GM20000 (cell line): ENCODE data around the gene GREM1.

Experiments
- DNase-seq: peaks from one replicate; pipeline ENCODE4 v3.0.0; 2012; ENCODE audit warnings: low spot score
- TF ChIP-seq, protein P1 (sequence below): IDR thresholded peaks from 2 replicates; pipeline ENCODE4 v1.5.1; 2012; ENCODE audit warnings: mild to moderate bottlenecking, control low read depth; ENCODE audit errors: extremely low read depth, missing control alignments

The GREM1 gene

DNA sequence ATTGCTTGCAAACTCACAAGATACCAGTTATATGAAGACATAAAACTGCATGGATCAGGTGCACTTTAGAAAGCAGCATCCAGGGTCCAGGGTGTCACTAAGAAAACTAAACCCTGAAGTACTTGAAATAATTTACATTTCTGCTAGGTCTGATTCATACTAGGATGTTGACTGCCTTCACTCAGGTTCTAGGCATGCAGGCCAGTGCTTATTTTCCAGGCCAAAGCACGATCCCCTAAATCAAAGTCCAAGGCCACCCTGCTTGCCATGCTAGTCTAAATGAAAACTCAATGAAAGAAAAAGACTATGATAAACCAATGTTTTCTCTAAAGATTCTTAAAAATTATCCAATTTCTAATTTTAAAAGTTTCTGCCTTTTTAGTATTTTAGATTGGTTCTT lies 49.4 kb downstream of the GREM1 start:
- no peak for DNase-seq

DNA sequence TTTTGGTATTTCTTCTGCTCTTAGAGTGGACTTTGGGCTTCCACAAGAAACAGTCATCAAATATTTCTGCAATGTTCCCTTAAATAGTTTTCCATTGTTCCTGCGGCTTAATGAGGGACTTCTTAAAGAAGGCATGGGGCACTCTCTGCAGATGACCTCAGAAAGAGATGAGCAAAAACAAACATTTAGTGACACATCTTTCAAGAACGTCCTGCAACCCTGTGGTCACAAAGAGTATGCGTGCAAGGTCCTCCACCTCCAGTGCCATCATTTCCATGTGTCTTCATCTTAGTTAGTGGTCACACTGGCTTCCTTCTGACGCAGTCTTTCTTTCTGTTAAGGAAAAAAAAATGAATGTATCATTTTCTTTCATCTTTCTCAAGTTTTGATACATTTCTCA lies 56.2 kb downstream of the GREM1 start:
- no peak for DNase-seq

More for the DNA sequence above, 49.4 kb downstream of the GREM1 start:
- TF ChIP-seq, protein P1, sequence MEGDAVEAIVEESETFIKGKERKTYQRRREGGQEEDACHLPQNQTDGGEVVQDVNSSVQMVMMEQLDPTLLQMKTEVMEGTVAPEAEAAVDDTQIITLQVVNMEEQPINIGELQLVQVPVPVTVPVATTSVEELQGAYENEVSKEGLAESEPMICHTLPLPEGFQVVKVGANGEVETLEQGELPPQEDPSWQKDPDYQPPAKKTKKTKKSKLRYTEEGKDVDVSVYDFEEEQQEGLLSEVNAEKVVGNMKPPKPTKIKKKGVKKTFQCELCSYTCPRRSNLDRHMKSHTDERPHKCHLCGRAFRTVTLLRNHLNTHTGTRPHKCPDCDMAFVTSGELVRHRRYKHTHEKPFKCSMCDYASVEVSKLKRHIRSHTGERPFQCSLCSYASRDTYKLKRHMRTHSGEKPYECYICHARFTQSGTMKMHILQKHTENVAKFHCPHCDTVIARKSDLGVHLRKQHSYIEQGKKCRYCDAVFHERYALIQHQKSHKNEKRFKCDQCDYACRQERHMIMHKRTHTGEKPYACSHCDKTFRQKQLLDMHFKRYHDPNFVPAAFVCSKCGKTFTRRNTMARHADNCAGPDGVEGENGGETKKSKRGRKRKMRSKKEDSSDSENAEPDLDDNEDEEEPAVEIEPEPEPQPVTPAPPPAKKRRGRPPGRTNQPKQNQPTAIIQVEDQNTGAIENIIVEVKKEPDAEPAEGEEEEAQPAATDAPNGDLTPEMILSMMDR = no peak

DNA sequence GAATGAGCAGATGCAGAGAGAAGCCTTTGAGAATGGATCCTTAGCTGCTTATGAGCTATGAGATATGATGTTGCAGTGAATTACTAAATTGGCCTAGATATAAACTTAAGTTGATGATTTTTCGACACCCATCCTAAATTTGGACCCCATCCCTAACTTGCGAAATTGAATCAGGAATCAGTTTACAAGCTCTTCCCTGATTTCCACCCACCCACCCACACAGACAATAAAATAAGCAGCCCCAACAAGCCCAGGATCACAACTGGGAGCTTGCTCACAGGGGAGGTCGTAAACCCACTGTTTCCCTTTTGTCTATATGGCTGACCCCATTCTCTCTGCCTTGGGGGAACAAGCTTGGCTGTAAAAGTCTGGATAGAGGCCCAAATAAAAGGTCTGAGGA lies 57.3 kb downstream of the GREM1 start:
- no peak for DNase-seq
- TF ChIP-seq, protein P1 = no peak

More for the DNA sequence above, 56.2 kb downstream of the GREM1 start:
- TF ChIP-seq, protein P1 = no peak

DNA sequence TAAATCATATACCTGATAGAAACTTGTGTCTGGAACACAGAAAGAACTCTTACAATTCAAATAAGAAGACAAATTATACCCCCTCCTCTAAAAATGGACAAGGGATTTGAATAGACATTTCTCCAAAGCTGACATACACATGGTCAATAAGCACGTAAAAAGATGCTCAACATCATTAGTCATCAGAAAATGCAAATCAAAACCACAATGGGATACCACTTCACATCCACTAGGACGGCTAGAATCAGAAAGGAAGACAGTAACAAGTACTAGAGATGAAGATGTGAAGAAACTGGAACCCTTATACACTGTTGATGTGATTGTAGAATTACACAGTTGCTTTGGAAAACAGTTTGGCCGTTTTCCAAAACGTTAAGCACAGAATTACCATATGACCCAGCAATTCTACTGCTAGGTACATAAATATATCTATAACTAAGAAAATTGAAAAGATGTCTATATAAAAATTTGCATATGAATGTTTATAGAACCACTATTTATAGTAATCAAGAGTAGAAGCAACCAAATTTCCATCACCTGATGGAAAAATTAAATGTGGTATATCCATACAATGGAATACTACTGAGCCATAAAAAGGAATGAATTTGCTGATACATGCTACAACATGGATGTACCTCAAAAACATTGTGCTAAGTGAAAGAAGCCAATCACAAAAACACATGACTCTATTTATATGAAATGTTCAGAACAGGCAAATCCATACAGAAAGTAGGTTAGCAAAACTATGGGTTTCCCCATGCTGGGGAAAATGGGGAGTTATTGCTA lies 60.8 kb downstream of the GREM1 start:
- DNase-seq = no peak

DNA sequence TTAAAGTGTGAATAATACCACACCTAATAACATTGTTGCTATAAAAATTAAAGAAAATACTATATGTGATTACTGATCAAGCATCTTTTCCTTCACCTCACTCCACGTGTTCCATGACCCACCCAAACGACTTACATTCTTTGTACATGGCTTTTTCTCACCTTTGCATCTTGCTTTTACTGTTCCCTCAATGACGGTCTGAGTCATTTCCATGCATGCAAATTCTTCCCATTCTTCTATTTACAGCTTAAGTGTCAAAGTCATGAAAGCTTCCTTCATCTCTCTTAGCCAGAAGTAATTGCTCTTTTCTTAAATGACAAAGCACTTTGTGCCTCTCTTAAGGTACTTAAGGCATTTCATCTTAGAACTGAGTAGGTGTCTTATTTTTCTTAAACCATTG lies 64.0 kb downstream of the GREM1 start:
- DNase-seq = no peak
- TF ChIP-seq, protein P1 = no peak

More for the DNA sequence above, 60.8 kb downstream of the GREM1 start:
- TF ChIP-seq, protein P1 = no peak

DNA sequence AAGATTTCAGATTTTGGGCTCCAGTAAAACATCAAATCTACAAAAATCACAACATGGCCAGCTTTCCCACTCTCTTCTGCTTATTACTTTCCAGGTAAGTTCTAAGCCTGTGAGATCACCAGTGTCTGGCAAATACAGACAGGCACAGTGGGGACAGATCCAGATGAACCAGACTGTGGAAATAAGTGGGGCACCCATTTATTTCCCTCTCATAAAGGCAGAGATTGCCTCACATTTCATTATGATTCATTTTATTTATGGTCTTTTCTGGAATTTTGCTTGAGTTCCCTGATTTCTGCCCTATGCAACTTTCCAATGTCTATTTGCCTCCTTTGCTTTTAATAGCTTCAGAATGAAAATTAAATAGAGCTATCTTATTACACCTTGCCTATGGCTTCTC lies 66.8 kb downstream of the GREM1 start:
- TF ChIP-seq, protein P1 = no peak
- no peak for DNase-seq

DNA sequence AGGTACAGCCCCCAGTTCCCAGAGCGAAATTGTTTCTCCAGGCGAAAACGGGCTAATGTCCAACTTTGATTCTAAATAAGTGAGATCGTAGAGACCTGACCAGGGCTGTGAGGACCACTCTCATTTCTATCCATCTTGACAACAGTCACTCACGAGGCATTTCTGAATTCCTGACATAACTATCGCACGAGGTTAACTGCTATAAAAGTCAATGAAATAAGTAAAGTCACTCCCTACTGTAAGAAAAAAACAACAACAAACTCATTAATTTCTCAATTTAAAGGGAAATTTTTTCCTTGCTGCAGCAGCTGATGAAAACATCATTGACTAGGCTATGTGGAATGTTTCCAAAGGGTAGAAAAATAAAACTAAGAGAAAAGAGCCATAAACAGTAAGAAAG lies 69.1 kb downstream of the GREM1 start:
- DNase-seq = no peak
- TF ChIP-seq, protein P1 = no peak
